GM10266 (cell line): ENCODE data around the gene RUFY4.
"Not testable (repeated sequence)": the region's sequence is repeated elsewhere in the genome, so short reads cannot be mapped to it uniquely, and the experiment has no call there.

Source experiments
- DNase-seq: peaks from one replicate; pipeline ENCODE4 v3.0.0; 2012; ENCODE audit errors: extremely low spot score
- TF ChIP-seq, protein P1 (sequence below): IDR thresholded peaks from 2 replicates; pipeline ENCODE4 v1.5.1; 2012; ENCODE audit warnings: mild to moderate bottlenecking, low read depth; ENCODE audit not compliant: control insufficient read depth, insufficient read depth; ENCODE audit errors: missing control alignments

Gene RUFY4

DNA sequence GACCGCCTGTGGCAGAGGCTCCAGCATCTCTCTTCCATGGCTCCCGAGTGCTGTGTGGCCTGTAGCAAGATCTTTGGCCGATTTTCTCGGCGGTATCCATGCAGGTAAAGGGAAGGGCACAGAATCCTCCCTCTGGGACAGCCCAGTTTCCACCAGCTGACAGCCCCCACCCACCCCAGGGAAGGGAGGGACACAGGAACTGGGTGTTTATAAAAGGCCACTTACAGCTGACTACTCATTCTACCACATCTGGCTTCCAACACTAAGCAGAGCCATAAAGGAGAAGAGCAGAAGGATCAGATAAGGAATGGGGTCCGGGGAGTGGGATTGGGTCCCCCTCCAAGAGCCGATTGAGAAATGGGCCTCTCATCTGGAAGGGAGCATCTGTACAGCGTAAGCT, 20.2 kb downstream of the RUFY4 start:
- no peak for DNase-seq
- TF ChIP-seq, protein P1, sequence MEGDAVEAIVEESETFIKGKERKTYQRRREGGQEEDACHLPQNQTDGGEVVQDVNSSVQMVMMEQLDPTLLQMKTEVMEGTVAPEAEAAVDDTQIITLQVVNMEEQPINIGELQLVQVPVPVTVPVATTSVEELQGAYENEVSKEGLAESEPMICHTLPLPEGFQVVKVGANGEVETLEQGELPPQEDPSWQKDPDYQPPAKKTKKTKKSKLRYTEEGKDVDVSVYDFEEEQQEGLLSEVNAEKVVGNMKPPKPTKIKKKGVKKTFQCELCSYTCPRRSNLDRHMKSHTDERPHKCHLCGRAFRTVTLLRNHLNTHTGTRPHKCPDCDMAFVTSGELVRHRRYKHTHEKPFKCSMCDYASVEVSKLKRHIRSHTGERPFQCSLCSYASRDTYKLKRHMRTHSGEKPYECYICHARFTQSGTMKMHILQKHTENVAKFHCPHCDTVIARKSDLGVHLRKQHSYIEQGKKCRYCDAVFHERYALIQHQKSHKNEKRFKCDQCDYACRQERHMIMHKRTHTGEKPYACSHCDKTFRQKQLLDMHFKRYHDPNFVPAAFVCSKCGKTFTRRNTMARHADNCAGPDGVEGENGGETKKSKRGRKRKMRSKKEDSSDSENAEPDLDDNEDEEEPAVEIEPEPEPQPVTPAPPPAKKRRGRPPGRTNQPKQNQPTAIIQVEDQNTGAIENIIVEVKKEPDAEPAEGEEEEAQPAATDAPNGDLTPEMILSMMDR, result no peak

DNA sequence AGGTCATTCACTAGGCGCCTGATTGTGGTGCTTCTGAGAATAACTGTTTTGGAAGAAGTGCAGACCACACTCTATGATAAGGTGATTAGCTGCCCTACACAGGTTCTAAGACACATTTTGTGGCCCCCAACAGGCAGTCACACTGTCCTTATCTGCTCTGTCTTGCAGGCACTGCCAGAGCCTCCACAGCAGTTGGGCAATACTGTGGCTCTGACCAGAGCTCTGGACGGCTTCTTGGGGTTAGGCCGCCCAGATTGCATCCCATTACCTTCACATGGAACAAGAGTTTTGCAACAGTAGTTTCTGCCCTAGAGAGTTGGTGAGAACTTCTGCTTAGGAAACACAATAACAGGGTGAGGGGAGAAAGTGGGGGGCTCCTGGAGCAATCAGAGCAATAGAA, 22.7 kb downstream of the RUFY4 start:
- no peak for DNase-seq
- TF ChIP-seq, protein P1, result no peak

DNA sequence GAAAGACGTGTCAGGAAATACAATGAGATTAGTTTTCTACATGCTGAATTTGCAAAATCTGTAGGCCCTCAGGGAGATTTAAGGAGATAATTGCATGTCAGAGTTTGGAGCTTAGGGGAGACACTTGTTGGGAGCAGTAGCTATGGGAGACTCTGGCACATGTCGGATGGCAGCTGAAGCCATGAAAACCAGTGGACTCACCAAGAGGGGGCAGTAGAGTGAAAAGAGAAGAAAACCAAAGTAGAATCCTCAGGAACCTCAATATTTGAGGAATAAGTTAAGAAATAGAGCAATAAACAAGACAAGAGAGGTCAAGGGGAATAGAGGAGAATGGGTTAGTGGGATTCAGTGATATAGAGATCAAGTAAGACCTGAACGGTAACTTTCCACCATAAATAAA, 24.8 kb downstream of the RUFY4 start:
- DNase-seq, result no peak

DNA sequence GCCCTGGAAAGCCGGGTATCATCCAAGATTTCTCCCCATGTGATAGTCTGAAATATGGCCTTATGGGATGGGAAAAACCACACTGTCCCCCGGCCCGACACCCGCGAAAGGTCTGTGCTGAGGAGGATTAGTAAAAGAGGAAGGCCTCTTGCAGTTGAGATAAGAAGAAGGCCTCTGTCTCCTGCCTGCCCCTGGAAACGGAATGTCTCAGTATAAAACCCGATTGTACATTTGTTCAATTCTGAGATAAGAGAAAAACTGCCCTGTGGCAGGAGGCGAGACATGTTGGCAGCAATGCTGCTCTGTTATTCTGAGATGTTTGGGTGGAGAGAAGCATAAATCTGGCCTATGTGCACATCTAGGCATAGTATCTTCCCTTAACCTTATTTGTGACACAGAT, 26.8 kb downstream of the RUFY4 start:
- no peak for DNase-seq
- TF ChIP-seq, protein P1, result no peak

More for the DNA sequence above, 24.8 kb downstream of the RUFY4 start:
- TF ChIP-seq, protein P1, result no peak

DNA sequence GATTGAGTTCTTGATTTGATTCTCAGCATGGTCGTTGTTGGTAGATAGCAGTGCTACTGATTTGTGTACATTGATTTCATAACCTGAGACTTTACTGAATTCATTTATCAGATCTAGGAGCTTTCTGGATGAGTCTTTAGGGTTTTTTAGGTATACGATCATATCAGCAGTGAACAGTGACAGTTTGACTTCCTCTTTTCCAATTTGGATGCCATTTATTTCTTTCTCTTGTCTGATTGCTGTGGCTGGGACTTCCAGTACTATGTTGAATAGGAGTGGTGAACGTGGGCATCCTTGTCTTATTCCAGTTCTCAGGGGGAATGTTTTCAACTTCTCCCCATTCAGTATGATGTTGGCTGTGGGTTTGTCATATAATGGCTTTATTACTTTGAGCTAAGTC, 28.9 kb downstream of the RUFY4 start:
- TF ChIP-seq, protein P1, result no peak
- no peak for DNase-seq

DNA sequence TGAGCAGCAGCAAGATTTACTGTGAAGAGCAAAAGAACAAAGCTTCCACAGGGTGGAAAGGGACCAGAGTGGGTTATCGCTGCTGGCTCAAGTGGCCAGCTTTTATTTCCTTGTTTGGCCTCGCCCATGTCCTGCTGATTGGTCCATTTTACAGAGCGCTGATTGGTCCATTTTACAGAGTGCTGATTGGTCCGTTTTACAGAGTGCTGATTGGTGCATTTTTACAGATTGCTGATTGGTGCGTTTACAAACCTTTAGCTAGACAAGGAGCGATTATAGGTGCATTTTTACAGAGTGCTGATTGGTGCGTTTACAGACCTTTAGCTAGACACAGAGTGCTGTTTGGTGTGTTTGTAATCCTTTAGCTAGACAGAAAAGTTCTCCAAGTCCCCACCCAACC, 39.8 kb downstream of the RUFY4 start:
- DNase-seq, result not testable (repeated sequence)

DNA sequence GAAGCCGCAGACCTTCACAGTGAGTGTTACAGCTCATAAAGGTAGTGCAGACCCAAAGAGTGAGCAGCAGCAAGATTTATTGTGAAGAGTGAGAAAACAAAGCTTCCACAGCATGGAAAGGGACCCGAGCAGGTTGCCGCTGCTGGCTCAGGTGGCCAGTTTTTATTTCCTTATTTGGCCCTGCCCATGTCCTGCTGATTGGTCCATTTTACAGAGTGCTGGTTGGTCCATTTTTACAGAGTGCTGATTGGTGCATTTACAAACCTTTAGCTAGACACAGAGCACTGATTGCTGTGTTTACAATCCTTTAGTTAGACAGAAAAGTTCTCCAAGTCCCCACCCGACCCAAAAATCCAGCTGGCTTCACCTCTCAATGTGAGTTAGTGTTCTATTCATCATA, 52.7 kb downstream of the RUFY4 start:
- not testable (repeated sequence) for DNase-seq

DNA sequence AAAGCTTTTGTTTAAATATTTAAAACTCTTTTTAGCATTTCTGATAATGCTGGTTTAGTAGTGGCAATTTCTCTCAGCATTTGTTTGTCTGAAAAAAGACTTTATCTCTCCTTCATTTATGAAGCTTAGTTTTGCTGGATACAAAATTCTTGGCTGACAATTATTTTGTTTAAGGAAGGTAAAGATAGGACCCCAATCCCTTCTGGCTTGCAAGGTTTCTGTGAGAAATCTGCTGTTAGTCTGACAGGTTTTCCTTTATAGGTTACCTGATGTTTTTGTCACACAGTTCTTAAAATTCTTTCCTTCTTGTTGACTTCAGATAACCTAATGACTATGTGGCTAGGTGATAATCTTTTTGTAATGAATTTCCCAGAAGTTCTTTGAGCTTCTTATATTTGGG, 53.2 kb downstream of the RUFY4 start:
- DNase-seq, result not testable (repeated sequence)

DNA sequence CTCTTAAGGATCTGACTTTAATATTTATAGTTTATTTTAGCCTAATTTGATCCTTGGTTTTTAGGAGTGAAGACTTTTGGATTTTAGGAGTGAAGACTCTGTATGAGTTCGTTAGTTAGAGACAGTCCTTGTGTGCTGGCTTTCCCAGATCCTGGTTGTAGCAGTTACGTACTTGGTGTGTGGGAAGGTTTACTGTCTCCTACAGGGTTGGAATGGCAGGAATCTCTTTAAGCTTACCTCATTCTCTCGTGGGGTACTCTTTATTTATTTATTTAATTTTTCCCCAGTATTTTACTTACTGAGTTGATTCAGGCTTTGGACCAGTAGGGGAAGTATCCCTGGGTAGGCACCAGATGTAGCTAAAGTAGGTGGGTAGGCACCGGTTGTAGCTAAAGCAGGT, 54.9 kb downstream of the RUFY4 start:
- TF ChIP-seq, protein P1, result no peak
- no peak for DNase-seq
